HG03045 (cell line): ENCODE data around the gene STXBP5L.
"Not testable (repeated sequence)": the region's sequence is repeated elsewhere in the genome, so short reads cannot be mapped to it uniquely, and the experiment has no call there.

Experiments used
- ATAC-seq: cut with Tn5 transposase; IDR thresholded peaks from one replicate; pipeline ENCODE4 v1.9.1; 2021; ENCODE audit warnings: mild to moderate bottlenecking, moderate library complexity; ENCODE audit not compliant: unreplicated experiment

STXBP5L gene

GRCh38 chr3:120908030-120908794, at the start of gene STXBP5L:
TSS of gene STXBP5L (plus strand) at chr3:120908205. CDS start at chr3:120909579, 1,374 bp downstream.
- ATAC-seq: peak; percentile 94

GRCh38 chr3:120858521-120858920, 49.5 kb upstream of the STXBP5L start:
- no peak for ATAC-seq

- no peak for ATAC-seq
Measured at GRCh38 chr3:120864541-120864940, 43.5 kb upstream of the STXBP5L start.

- ATAC-seq: no peak
Measured at GRCh38 chr3:120875507-120875906, 32.5 kb upstream of the STXBP5L start.

- ATAC-seq: no peak
Measured at GRCh38 chr3:120875989-120876388, 32.0 kb upstream of the STXBP5L start.

- ATAC-seq: no peak
Measured at GRCh38 chr3:120879411-120879810, 28.6 kb upstream of the STXBP5L start.

GRCh38 chr3:120892921-120893320, 15.1 kb upstream of the STXBP5L start:
- ATAC-seq: no peak

- ATAC-seq: no peak
Measured at GRCh38 chr3:120894316-120895057, 13.5 kb upstream of the STXBP5L start.

- ATAC-seq: not testable (repeated sequence)
Measured at GRCh38 chr3:120901716-120902115, 6.3 kb upstream of the STXBP5L start.

GRCh38 chr3:120903221-120903620, 4.8 kb upstream of the STXBP5L start:
- ATAC-seq: no peak

GRCh38 chr3:120907659-120908029, 361 bp upstream of the STXBP5L start:
- ATAC-seq: peak; percentile 26

GRCh38 chr3:120908795-120909601, 993 bp downstream of the STXBP5L start:
- ATAC-seq: no peak

- no peak for ATAC-seq
Measured at GRCh38 chr3:120909602-120909878, 1.5 kb downstream of the STXBP5L start.

GRCh38 chr3:120926146-120926545, 18.1 kb downstream of the STXBP5L start:
- no peak for ATAC-seq

- no peak for ATAC-seq
Measured at GRCh38 chr3:120928991-120929390, 21.0 kb downstream of the STXBP5L start.

GRCh38 chr3:120931593-120931992, 23.6 kb downstream of the STXBP5L start:
- no peak for ATAC-seq

GRCh38 chr3:120956143-120956542, 48.1 kb downstream of the STXBP5L start:
- ATAC-seq: no peak

GRCh38 chr3:120982608-120983320, 74.8 kb downstream of the STXBP5L start:
- ATAC-seq: no peak

- no peak for ATAC-seq
Measured at GRCh38 chr3:120983321-120983665, 75.3 kb downstream of the STXBP5L start.

- no peak for ATAC-seq
Measured at GRCh38 chr3:120983841-120984240, 75.8 kb downstream of the STXBP5L start.

GRCh38 chr3:120985242-120985641, 77.2 kb downstream of the STXBP5L start:
- ATAC-seq: no peak
